NCI-H82 treated with DMSO at 0.1 percent for 48 hours (cell line): ENCODE results near the gene JAKMIP2.

Source experiments
- DNase-seq: peaks from one replicate; lab custom pipeline; 2025; ENCODE audit not compliant: unreplicated experiment; lab: John Stamatoyannopoulos, UW

The JAKMIP2 gene

DNA sequence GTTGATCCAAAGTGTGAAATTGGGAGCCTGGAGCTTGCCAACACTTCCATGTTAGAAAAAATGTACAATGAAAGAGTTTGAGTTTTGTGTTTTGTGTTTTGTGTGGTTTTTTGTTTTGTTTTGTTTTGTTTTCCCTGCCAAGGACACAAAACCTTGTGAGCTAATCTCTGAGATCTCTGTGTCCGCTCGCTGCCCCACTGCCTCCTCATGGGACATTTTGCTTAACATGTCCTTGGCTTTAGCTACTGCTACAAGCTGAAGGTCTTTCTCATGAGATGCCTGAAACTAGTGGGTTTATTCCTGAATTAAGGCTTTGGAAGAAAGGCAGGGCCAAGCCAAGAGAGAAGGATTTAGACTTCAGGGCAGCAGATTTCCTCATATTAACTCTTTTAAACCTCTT lies 7.3 kb upstream of the JAKMIP2 start:
- DNase-seq = no peak

DNA sequence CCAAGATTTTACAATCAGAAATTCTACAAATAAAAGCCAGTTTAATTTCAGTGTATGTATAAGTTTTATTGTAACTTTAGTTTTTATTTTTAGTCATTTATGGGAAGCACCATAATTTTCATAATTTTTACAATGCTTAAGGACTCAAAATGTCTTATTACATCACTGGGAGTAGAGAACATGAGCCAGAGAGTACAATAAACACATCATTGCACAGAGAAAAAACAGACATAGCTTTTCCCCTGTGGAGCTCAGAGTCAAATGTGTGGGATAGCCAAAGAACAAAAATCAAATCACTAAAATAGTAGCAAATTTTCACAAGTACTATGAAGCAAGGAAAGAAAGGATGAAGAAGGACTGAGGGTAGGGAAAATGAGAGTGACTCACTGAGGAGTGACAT lies 5.5 kb upstream of the JAKMIP2 start:
- no peak for DNase-seq

DNA sequence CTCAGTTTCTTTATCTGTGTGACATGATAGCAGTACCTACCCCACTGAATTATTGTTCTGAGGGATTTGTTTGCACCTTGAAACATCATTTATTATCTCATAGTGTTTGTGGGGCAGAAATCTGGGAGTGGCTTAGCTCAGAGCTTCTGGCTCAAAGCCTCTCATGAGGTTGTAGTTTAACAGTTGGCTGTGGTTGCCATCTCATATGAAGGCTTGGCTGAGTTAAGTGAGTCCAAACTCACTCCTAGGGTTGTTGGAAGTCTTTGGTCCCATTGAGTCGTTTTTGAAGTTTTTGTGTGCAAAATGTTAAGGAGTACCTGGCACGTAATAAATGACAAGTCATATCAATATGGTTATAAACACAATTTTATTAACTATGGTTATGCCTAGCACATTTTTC lies 3.6 kb upstream of the JAKMIP2 start:
- no peak for DNase-seq

DNA sequence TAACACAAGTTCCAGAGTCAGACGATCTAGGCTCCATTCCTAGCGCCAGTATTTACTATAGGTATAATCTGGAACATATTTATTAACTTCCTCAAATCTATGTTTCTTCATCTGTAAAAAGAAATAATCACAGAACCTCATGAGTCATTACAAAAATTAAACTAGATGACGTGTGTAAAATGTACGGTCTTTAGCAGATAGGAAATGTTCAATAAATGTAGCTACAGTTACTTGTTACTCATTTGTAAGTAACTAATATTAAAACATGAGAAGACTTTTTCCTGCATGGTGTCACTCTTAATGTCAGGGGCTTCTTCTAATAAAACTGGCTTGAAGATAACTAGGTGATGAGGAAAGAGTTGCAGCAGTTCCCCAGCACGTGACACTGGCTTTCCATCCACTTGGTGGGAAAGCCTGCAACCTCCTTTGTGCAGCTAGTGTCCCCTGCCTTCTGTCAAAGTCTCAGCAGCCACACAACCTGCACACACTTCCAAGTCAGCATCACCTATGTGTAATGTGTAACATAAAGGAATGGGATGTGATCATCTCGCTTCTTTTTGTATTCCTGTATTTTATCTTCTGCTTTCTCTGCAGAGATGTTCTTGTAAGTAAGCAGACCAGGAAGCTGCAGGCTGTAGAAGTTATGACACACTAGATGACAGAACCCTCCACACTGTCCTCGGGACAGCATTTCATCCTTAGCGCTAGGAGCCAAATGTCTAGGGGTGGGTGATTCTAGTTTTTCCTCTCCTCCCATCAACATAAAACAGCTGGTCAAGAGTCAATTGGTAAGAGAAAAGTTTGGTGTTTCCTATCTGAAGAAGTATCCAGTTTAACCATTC lies 1.8 kb upstream of the JAKMIP2 start:
- no peak for DNase-seq

DNA sequence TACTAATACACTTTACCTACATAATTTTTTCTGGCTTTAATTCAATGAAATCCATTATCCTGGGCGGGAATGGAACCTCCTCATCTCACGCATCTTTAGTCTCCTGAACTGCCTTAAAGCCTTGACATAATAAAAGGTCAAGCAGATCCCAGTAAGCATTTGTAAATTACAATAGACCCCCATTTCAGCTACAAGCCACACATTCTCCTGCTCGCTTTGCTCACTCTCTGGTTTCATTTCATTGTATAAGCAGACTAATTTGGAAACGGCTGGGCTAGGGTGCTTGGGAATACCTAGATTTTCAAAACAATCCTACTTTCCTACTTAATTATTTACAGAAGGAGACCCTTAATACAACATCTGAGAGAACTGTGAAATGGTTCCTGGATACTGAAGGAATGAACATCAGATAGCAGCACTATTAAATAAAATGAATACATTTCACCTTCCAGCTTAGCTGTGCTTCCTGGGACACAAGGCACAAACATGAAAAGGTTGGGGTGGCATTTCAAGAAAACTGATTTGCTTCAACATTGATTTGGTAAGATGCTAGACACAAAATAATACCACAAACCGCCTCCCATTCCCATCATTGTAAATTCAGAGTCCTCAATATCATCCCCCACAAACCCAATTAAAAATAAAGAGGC lies 1.5 kb downstream of the JAKMIP2 start:
- DNase-seq = no peak

- DNase-seq = no peak
These were observed 2.8 kb downstream of the JAKMIP2 start for GRCh38 chr5:147779694-147780093.

- DNase-seq = no peak
These were observed 5.5 kb downstream of the JAKMIP2 start for GRCh38 chr5:147776989-147777388.

- no peak for DNase-seq
These were observed 8.9 kb downstream of the JAKMIP2 start for GRCh38 chr5:147773587-147773986.

DNA sequence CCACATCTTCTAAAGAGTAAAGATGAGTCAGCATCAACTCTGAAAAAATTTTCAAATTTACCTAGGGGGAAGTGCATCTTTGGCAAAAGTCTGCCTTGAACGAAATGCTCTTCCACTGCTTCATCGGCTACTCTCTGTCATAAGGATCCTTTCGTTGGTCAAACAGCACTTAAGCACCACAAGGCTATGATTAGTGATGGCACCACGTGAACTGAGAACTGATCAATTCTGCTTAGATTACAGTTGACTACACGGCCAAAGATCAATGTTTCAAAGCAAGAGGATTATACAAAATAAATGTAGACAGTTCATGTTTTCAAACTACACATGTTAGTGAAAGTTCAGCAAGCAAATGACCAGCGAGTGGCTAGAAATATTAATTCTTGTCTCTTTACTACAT lies 9.4 kb downstream of the JAKMIP2 start:
- no peak for DNase-seq

DNA sequence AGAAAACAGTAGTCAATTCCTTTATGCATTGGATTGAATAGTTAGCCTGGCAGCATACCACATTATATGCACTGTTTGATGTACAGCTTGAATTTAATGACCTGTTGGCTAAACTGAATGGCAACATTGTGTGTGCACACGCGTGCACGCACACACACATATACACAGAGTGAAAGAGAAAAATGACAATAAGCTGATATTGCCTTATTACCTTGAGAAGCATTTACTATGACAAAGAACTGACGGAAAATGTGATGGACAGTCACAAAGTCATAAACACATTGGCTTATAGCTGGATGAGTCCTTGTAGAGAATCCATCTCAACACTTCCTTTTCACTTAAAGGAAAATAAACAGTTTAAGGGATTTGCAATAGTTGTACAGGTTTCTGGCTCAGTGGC lies 15.5 kb downstream of the JAKMIP2 start:
- DNase-seq = no peak

DNA sequence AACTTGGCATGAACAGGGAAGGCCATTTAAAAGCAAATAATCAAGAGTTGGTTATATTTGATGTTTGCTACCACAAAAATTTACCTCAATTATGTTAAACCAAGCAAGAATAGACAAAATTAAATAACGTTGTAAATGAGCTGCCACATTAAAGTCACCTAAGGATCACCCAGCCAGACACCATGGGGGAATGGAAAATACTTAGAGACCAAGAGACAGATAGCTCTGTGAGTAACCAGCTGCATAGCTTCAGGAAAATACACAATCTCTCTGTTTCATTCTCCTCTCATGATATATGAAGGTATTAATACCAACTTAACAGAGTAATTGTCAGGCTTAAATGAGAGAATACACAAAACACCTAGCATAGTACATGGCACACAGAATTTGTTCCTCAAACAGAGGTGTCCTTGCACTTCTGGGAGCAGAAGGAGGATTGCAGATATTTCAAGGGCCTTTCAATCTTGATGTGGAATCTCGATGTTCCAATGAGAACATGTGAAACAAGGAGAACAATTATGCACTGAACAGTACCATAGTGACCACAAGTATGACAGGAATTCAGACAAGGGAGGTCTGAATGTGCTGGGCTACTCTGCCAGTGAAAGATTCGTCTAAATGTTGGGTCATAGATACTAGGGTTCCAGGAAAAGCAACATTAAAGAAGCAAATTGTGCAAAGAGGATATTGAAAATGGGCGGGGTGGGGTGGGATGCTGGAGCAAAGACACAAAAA lies 18.6 kb downstream of the JAKMIP2 start:
- DNase-seq = no peak

DNA sequence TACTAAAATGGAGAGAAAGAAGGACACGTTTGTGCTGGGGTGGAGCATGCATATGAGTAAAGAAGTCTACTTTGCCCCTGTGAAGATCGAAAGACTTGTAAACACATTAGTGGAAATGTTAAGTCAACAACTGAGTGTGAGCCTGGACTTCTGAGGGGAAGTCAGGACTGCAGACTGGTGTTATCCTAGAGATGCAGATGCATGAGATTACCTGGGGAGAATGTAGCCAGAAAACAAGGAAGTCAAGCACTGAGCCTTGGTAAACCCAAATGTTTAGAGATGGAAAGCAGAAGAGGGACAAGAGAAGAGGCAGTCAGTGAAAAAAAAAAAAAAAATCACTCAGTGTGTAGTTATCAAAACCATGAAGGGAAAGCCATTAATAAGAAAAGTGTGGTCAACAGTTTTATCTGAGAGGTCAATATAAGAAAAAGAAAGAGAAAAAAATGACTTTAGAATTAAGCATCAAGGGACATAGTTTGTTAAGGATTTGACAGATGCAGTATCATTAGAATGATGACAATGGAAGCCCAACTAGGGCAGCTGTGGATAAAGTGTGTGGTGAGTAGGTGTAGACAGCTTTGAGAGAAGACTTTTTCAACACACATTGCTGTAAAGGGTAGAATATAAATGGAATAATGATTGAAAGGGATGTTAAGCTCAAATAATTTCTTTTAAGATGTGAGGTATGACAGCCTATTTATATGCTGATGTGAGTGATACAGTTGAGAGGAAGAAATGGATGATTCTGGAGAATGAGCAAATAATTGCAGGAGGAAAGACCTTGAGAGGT lies 22.2 kb downstream of the JAKMIP2 start:
- DNase-seq = no peak

DNA sequence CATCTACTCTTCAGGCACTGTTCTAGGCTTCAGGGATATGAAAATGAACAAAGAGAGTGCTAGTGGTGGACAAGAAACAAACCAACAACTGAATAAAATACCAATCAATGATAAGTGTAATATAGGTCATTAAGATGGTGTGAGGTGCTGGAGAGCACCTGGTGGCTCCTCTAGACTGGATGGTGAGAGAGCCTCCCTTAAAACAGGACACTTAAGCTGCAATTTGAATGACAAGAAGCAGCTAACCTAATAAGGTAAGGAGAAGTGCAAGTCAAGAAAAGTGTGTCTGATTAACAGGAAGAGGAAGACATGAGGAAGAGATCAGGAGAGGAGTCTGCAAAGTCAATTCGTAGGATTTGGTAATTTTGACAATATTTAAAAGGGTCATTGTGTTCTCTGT lies 23.1 kb downstream of the JAKMIP2 start:
- no peak for DNase-seq

- DNase-seq = no peak
These were observed 26.0 kb downstream of the JAKMIP2 start for GRCh38 chr5:147756566-147756965.

GRCh38 chr5:147754372-147755122 lies 28.0 kb downstream of the JAKMIP2 start:
- DNase-seq = no peak

GRCh38 chr5:147753765-147754164 lies 28.8 kb downstream of the JAKMIP2 start:
- no peak for DNase-seq

DNA sequence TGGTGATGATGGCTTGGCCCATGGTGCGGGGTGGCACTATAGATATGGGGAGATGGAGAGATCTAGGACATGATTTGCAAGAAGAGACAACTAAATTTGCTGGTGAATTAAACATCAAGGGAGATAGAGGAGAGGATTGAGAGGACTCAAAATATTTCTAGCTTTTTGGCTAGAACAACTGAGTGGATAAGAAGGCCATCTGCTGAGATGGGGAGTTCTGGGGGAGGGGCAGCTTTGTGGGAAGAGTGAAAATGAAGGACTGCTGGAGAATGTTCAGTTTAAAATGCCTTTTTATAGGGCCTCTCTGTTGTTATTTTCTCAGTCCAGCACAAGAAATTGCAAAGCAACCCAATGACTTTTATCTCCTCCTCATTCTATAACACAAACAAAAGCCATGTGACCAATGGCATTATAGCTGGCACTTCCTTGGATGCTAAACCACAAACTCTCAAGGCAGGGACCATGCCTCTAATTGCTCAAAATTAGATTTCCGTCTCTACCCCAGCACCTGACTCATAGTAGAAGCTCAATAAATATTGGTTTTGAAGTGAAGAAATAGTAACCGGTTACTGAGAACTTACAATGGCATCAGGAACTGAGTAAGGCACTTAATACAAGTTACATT lies 29.8 kb downstream of the JAKMIP2 start:
- DNase-seq = no peak

- no peak for DNase-seq
These were observed 30.5 kb downstream of the JAKMIP2 start for GRCh38 chr5:147752033-147752432.

DNA sequence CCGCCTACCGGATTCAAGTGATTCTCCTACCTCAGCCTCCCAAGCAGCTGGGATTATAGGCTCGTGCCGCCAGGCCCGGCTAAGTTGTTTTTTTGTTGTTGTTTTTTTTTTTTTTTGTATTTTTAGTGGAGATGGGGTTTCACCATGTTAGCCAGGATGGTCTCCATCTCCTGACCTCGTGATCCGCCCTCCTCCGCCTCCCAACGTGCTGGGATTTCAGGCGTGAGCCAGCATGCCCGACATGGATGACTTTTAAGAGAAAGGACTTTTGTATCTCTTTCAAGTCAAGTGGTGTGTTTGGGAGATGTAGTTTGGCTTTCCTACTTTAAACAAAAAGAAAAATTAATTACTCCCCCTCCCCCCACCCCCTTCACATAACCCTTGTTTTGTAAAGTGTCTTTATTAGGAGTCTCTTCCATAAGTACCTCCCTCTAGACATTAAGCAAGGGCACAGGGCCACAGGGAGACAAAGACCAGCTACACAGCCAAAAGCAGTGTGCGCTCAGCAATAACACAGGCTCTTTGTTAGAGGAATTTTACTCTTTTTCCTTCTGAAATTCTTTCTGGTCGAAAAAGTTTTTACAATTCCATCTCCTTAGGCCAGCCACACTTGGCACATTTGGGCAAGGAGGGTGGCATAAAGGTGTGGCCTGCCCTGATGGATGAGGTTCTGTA lies 31.2 kb downstream of the JAKMIP2 start:
- DNase-seq = no peak
